Measurements from ENCODE around the gene PPP1R18.

PPP1R18 gene

GRCh38 chr6:30689022-30689865 is 2.8 kb upstream of the PPP1R18 start:
- ATAC-seq, result no peak
- no peak for DNase-seq

GRCh38 chr6:30688569-30688968 is 2.1 kb upstream of the PPP1R18 start:
- DNase-seq (peak; percentile 20), ATAC-seq (no peak)

- peak; percentile 19 for DNase-seq
- no peak for ATAC-seq
Observed at GRCh38 chr6:30687659-30688431, 1.4 kb upstream of the PPP1R18 start.

GRCh38 chr6:30686908-30687658 is 638 bp upstream of the PPP1R18 start:
- DNase-seq (peak; percentile 90), ATAC-seq (peak; percentile 21)

GRCh38 chr6:30685157-30686008 is 1.1 kb downstream of the PPP1R18 start:
- DNase-seq (peak; percentile 41), ATAC-seq (no peak)

GRCh38 chr6:30684386-30685156 is 1.9 kb downstream of the PPP1R18 start:
- no peak for ATAC-seq
- DNase-seq, result peak; percentile 66

GRCh38 chr6:30683980-30684338 is 2.5 kb downstream of the PPP1R18 start:
- DNase-seq (no peak), ATAC-seq (no peak)

GRCh38 chr6:30683183-30683979 is 3.1 kb downstream of the PPP1R18 start:
- ATAC-seq (no peak), DNase-seq (no peak)

- DNase-seq, result peak; percentile 89
- peak; percentile 72 for ATAC-seq
Observed at GRCh38 chr6:30682143-30683117, 4.0 kb downstream of the PPP1R18 start.

- no peak for DNase-seq
- ATAC-seq, result no peak
Observed at GRCh38 chr6:30681766-30682142, 4.7 kb downstream of the PPP1R18 start.

GRCh38 chr6:30679765-30680535 is 6.5 kb downstream of the PPP1R18 start:
- ATAC-seq (no peak), DNase-seq (no peak)

- ATAC-seq, result peak; percentile 57
- peak; percentile 95 for DNase-seq
Observed at GRCh38 chr6:30678964-30679726, 7.3 kb downstream of the PPP1R18 start.

GRCh38 chr6:30676660-30677285 is 9.7 kb downstream of the PPP1R18 start:
- no peak for ATAC-seq

GRCh38 chr6:30672445-30673253 is 13.8 kb downstream of the PPP1R18 start, which contains the start of gene DHX16:
DHX16 (minus strand) TSS chr6:30673006; CDS start chr6:30672841, 165 bp downstream.
- DNase-seq (peak; percentile 95), ATAC-seq (peak; percentile 81)

More at GRCh38 chr6:30676660-30677285, 9.7 kb downstream of the PPP1R18 start:
- no peak for DNase-seq

- ATAC-seq, result no peak
- DNase-seq, result no peak
Observed at GRCh38 chr6:30670760-30671527, 15.5 kb downstream of the PPP1R18 start.
